RPMI7951 (cell line): ENCODE measurements around the gene GPRC5C. TPM values are rescaled to one million over a fixed set of nuclear protein-coding genes. Genes with fewer than 3 reads are reported as not detected.
"Not testable (repeated sequence)": the region's sequence is repeated elsewhere in the genome, so short reads cannot be mapped to it uniquely, and the experiment has no call there.

Experiments
- DNase-seq: peaks from one replicate; pipeline ENCODE4 v3.0.0-alpha.2; 2012; ENCODE audit warnings: low read depth
- total RNA-seq: library from RNA; depleted of rRNA; stranded (reverse); fragments of >200 nt; shearing (Covaris generic); gene quantifications from 2 replicates; pipeline ENCODE4 v1.2.3, GENCODE V29; 2014; rRNA removed

GPRC5C gene
- total RNA-seq, 1 experiment from 2014 or later, result 133 TPM

DNA sequence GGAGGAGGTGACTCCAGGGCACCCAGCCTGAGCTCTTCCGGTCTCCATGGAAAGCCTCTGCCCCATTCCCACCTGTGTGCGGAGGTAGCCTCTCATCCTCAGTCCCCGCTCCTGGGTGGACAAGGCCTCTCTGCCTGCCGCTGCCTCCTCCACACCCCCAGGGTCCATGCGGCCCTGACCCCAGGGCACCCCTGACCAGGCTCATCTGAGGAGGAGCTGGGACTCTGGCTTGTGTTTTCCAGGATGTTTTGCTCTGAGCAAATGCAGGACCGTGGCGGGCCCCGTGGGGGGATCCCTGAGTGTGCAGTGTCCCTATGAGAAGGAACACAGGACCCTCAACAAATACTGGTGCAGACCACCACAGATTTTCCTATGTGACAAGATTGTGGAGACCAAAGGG is 41.4 kb downstream of the GPRC5C start:
- no peak for DNase-seq

DNA sequence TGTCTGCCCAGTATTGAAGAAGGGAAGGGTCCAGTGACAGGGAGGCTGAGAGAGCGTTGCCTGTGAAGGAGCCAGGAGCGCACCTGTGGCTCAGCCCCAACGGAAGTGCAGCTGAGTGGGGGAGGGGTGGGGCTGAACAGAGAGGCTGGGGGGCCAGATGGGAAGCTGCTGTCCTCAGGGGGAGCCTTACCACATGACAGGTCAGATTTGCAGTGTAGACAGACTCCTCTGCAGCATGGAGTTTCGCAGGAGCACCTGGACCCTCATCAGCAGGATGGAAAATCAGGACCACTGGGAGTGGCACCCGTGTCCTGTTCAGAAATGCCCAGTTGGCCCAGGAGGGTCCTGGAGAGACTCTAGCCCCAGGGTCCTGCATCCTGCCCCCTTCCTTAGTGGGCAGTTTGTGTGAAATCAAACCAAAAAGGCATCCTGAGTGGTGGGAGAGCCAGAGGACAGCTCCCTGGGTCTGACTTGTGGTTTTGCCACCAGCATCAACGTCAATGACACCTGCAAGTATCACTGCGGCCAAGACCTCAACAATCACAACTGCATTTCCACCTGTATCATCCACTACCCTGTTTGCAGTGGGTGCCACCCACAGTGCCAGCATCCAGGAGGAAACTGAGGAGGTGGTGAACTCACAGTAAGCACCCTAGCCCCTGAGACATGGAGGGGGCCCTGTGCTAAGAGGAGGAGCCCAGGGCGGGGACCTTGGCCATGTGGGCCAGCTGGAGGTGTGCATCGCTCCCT is 42.3 kb downstream of the GPRC5C start:
- DNase-seq, result no peak

DNA sequence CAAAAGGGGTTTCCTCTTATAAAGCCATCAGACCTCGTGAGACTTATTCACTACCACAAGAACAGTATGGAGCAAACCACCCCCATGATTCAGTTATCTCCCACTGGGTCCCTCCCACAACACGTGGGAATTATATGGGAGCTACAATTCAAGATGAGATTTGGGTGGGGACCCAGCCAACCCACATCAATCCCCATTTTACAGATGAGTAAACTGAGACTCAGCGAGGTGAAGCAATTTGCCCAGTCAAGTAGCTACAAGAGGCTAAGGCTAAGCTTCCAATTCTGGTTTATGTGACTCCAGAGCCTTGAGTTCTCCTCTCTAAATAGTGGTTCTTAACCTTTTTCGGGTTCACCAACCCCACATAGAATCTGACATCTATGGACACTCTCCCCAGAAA is 43.3 kb downstream of the GPRC5C start:
- no peak for DNase-seq

DNA sequence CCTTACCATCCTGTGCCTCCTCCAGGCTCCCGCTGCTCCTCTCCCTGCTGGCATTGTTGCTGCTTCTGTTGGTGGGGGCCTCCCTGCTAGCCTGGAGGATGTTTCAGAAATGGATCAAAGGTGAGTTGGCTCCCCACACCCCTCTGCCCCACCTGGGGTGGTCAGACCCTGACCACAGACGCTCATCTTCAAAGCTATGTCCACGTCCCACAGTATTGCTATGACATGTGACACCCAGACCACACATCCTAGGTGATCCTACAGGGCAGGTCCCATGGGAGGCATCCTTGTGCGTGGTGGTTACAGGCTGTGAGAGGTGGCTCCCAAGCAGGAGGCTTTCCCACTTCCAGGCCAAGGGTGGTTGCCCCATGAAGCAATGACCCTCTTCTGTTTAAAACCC is 45.5 kb downstream of the GPRC5C start:
- DNase-seq, result no peak

DNA sequence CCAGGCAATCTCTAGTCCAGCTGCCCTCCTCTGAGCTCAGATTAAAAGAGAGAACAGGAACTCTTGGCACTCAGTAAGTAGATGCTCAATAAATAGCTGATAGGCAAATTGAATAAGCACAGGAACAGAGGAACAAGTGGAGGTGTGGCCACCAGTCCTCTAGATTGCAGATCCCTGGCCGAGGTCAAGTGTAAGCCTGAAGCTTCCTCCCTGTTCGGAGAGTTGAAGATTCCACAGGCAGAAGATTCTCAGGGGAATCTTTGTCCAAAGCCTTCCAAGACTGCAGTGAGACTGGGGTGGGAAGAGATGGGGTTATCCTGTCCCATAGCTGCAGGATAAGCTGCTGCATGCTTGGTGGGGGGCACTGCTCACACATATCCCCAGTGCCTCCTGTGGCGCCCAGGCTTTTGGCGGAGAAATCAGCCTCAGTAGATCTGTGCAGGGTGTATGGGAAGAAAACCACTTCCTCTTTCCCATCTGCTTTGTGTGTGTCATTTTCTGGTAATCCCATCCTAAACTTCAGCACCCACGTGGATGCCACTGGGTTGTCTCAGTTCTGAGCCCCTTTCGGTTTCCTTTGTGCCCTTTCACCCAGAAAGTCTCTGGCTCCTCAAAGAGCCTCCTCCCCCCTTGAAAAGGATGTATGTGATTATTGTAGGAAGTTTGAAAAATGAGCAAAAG is 46.7 kb downstream of the GPRC5C start:
- peak; percentile 38 for DNase-seq

DNA sequence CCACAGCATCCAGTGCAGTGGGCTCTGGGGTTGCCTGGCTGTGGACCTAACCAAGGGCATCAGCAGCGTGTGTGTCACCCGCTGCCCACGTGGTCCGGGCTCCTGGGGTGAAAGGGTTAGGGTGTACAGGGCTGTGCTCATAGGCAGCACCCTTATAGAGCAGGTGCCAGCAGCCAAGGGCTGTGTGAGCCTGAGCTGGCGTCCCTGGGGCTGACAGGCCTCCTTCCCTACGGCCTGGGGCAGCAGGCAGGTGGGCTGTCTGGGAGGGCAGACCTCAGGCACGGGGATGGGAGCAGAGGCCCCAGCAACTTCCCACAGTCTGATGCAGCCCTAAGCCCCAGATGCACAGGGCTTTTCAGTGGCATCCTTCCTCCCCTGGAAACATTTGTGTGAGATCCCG is 48.4 kb downstream of the GPRC5C start:
- DNase-seq, result no peak

DNA sequence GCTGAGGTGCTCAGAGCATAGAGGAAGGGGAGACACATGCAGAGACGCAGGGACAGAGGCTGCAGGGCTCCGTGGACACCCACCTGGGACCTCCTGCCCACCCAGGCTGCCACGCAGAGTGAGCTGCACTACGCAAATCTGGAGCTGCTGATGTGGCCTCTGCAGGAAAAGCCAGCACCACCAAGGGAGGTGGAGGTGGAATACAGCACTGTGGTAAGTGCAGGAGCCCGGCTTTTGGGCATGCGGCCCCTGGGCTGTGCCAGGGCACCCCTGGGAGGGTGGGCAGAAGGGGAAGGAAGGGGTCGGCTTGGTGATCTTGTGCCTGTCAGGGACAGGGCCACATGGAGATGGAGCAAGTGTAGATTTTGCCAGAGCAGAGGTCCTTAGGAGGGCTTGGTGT is 49.7 kb downstream of the GPRC5C start:
- no peak for DNase-seq

DNA sequence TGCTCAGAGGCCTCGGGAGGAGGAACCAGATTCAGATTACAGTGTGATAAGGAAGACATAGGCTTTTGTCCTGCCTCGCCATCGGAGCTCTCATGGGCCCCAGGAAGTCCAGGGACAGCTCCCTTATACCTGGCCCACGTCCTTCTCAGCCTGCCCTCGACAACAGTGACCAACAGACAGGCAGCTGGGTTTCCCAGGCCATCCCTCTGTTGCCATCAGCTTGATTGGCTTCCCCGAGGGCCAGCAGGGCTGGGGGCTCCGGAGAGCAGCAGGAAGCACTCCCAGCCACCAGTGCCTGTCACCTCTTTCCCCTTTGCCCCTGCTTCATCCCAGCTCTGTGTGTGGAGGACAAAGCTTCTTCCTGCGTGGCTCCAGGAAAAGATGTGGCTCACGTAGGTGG is 52.2 kb downstream of the GPRC5C start:
- no peak for DNase-seq

DNA sequence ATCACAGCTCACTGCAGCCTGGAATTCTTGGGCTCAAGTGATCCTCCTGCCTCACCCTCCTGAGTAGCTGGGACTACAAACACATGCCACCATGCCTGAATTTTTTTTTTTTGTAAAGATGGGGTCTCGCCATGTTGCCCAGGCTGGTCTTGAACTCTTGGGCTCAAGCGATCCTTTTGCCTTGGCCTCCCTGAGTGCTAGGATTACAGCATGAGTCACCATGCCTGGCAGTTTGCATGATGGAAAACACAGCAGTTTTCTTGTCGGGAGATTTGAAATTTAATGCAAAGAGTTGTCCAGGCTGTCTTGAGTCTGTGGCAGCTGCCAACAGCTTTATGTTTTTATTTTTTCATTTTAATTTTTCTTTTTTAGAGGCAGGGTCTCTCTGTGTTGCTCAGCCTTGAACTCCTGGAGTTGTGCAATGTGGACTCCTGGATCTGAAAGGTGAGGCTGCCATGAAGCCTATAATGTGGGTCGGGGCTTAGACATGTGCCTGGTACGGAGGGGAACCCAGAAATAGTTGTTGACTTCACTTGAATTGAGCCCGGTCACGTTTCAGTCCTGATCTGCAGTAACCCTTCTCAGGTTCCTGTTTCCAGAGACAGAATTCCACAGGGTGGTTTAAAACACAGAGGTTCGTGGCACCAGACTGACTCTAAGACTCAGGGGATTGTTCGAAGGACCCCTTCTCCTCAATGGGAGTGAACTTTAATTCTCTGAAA is 53.3 kb downstream of the GPRC5C start:
- no peak for DNase-seq

DNA sequence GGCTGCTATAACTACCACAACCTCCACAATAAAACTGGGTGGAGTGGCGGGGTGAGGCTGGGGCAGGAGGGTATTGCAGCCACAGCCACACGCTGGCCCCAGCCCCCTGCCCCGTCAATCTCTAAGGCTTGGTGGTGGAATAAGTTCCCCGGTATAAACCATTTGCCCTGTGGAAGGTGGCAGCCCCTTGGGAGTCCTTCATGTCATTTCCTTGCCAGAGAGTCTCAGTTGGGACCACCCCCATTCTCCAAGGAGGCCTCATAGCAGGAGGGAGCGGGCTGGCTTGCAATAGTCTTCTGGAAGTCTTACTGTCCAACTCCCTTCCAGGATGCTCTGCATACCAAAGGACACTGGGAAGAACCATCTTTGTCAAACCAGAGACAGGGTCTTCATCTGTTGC is 54.0 kb downstream of the GPRC5C start:
- no peak for DNase-seq

DNA sequence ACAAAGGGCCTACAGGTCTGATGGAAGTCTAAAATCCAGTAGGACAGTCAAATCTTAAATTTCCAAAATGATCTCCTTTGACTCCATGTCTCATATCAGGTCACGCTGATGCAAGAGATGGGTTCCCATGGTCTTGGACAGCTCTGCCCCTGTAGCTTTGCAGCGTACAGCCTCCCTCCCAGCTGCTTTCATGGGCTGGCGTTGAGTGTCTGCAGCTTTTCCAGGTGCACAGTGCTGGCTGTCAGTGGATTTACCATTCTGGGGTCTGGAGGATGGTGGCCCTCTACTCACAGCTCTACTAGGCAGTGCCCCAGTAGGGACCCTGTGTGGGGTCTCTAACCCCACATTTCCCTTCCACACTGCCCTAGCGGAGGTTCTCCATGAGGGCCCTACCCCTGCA is 56.4 kb downstream of the GPRC5C start:
- DNase-seq, result not testable (repeated sequence)

DNA sequence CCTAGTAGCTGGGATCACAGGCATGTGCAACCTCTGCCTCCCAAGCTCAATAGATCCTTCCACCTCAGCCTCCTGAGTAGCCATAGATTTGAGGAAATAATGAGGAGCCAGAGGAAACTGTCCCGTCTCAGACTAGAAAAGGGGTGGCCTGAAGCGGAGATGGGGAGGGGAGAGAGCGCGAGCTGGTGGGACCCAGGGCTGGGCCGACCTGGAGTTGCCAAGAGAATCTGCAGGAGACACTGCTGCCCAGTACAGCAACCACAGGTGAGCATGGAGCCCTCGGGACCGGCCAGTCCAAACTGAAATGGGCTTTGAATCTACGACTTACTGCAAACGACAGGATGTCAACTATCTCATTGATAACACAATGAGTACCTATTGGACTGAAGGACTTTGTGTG is 58.8 kb downstream of the GPRC5C start:
- DNase-seq, result no peak

DNA sequence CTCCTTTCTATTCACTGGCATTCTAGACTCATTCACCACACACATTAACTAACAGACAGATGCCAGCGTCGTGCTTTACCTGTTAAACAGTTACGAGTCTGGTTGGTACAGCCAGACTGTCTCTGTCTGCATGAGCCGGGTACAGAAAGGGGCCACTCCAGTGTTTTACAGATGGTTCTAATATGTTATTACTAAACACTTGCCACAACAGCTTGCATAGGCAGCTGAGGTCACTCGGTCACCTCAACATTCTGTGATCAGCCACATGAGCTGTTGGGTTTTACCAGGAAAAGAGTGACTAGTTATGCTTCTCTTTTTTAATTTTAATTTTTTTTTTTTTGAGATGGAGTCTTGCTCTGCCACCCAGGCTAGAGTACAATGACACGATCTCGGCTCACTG is 59.7 kb downstream of the GPRC5C start:
- DNase-seq, result no peak

DNA sequence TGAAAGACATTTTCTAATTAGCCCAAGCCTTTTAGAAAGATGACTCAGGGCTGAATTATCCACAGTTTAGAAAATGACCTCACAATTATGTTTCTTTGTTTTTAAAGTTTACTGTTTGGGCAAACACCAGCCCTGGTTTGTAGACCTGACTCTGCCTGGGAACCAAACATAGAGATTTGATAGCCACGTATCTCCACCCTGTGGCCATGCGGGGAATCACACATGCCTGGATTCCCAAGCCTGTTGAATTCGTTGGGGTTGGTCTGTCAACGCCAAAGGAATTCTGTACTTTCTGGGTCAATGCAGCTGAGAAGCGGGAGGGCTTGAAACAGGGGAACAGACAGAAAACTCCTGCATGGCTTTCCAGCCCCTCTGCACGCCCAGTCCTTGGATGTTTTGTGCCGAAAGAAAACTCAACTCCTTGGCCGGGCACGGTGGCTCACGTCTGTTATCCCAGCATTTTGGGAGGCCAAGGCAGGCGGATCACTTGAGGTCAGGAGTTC is 61.5 kb downstream of the GPRC5C start:
- peak; percentile 61 for DNase-seq

Other genes with a start within 250 kb of the GPRC5C start
- 642 and 1,240 TPM in 2 replicates for gene RPL38, start 228.4 kb upstream of the GPRC5C start, total RNA-seq
- 0.96 and 2.4 TPM in 2 replicates for gene TTYH2, start 218.5 kb upstream of the GPRC5C start, total RNA-seq
- not detected in 2 replicates for gene DNAI2, start 157.9 kb upstream of the GPRC5C start, total RNA-seq
- gene KIF19, start 105.9 kb upstream of the GPRC5C start, total RNA-seq, result not detected in 2 replicates
- gene BTBD17, start 70.2 kb upstream of the GPRC5C start, total RNA-seq, result not detected in 2 replicates
- gene GPR142, start 64.6 kb upstream of the GPRC5C start, total RNA-seq, result not detected in 2 replicates
- gene CD300A, start 34.5 kb downstream of the GPRC5C start, total RNA-seq, result not detected in 2 replicates
- not detected in 2 replicates for gene CD300LB, start 99.4 kb downstream of the GPRC5C start, total RNA-seq
- gene CD300C, start 114.0 kb downstream of the GPRC5C start, total RNA-seq, result not detected in 2 replicates
- not detected in 2 replicates for gene CD300H, start 135.4 kb downstream of the GPRC5C start, total RNA-seq
- not detected in 2 replicates for gene CD300LD, start 160.2 kb downstream of the GPRC5C start, total RNA-seq
- gene CD300E, start 191.7 kb downstream of the GPRC5C start, total RNA-seq, result not detected in 2 replicates